Embryonic facial prominence (tissue), 1 donor: ENCODE results near the gene U2AF1.
"Not testable (repeated sequence)": the region's sequence is repeated elsewhere in the genome, so short reads cannot be mapped to it uniquely, and the experiment has no call there.

ENCODE experiments used
- DNase-seq: peaks from one replicate; pipeline ENCODE4 v3.0.0-alpha.2; 2016; ENCODE audit errors: extremely low spot score

The U2AF1 gene

GRCh38 chr21:43076643-43077042 is 30.7 kb downstream of the U2AF1 start:
- DNase-seq: not testable (repeated sequence)

- not testable (repeated sequence) for DNase-seq
Observed at GRCh38 chr21:43076023-43076637, 31.2 kb downstream of the U2AF1 start.

GRCh38 chr21:43075170-43076022 is 32.0 kb downstream of the U2AF1 start, which contains the start of gene CBS:
Gene CBS (minus strand): TSS chr21:43075835. CDS start chr21:43072193, 3,642 bp downstream.
- DNase-seq: not testable (repeated sequence)

- not testable (repeated sequence) for DNase-seq
Observed at GRCh38 chr21:43074401-43075169, 32.8 kb downstream of the U2AF1 start.

- not testable (repeated sequence) for DNase-seq
Observed at GRCh38 chr21:43072742-43073141, 34.6 kb downstream of the U2AF1 start.

- DNase-seq: not testable (repeated sequence)
Observed at GRCh38 chr21:43069682-43070081, 37.7 kb downstream of the U2AF1 start.

- not testable (repeated sequence) for DNase-seq
Observed at GRCh38 chr21:43068065-43068464, 39.3 kb downstream of the U2AF1 start.

GRCh38 chr21:43066690-43067089 is 40.7 kb downstream of the U2AF1 start:
- not testable (repeated sequence) for DNase-seq

- not testable (repeated sequence) for DNase-seq
Observed at GRCh38 chr21:43065991-43066390, 41.4 kb downstream of the U2AF1 start.

- not testable (repeated sequence) for DNase-seq
Observed at GRCh38 chr21:43064265-43064917, 43.0 kb downstream of the U2AF1 start.

GRCh38 chr21:43062955-43063664 is 44.3 kb downstream of the U2AF1 start:
- DNase-seq: not testable (repeated sequence)

- DNase-seq: not testable (repeated sequence)
Observed at GRCh38 chr21:43053112-43053511, 54.3 kb downstream of the U2AF1 start.

GRCh38 chr21:43045876-43046821 is 61.2 kb downstream of the U2AF1 start:
- not testable (repeated sequence) for DNase-seq

- DNase-seq: not testable (repeated sequence)
Observed at GRCh38 chr21:43045165-43045875, 62.0 kb downstream of the U2AF1 start.

- not testable (repeated sequence) for DNase-seq
Observed at GRCh38 chr21:43044547-43044946, 62.8 kb downstream of the U2AF1 start.

GRCh38 chr21:43043291-43043690 is 64.1 kb downstream of the U2AF1 start:
- not testable (repeated sequence) for DNase-seq
